Osteoblast (primary cell): ENCODE measurements around the gene EXTL1. TPM values are rescaled to one million over a fixed set of nuclear protein-coding genes. Genes with fewer than 3 reads are reported as not detected.
"Not testable (repeated sequence)": the region's sequence is repeated elsewhere in the genome, so short reads cannot be mapped to it uniquely, and the experiment has no call there.

ENCODE experiments used
- DNase-seq: peaks from one replicate; pipeline ENCODE4 v3.0.0; 2011; ENCODE audit warnings: low spot score, mixed read lengths; ENCODE audit not compliant: insufficient read length; ENCODE audit errors: missing footprints
- H2AFZ ChIP-seq: 2 replicates; pipeline ENCODE4 v1.6.0; 2011; ENCODE audit warnings: mild to moderate bottlenecking, low read length
- H3K27ac ChIP-seq: 2 replicates; pipeline ENCODE4 v1.5.1; 2011; ENCODE audit warnings: mild to moderate bottlenecking, low read depth, low read length, moderate library complexity
- H3K27me3 ChIP-seq: 2 replicates; pipeline ENCODE4 v1.6.0; 2012; ENCODE audit warnings: mild to moderate bottlenecking, control low read depth, inconsistent platforms, low read length, moderate library complexity; ENCODE audit not compliant: insufficient read depth
- H3K36me3 ChIP-seq: 2 replicates; pipeline ENCODE4 v1.5.1; 2011; ENCODE audit warnings: mild to moderate bottlenecking, low read length, control low read depth, moderate library complexity; ENCODE audit not compliant: insufficient read depth
- H3K4me1 ChIP-seq: 2 replicates; pipeline ENCODE4 v1.5.1; 2011; ENCODE audit warnings: mild to moderate bottlenecking, low read length, control low read depth, moderate library complexity; ENCODE audit not compliant: insufficient read depth
- H3K4me2 ChIP-seq: 2 replicates; pipeline ENCODE4 v1.6.0; 2011; ENCODE audit warnings: mild to moderate bottlenecking, low read length; ENCODE audit not compliant: insufficient read depth
- H3K4me3 ChIP-seq: fragments of 200-600 bp; sonication (generic); 3 replicates; pipeline ENCODE4 v1.5.1; 2012; ENCODE audit warnings: mild to moderate bottlenecking, low read length, inconsistent platforms; ENCODE audit not compliant: insufficient read depth
- H3K79me2 ChIP-seq: 2 replicates; pipeline ENCODE4 v1.6.0; 2012; ENCODE audit warnings: mild to moderate bottlenecking, low read length, control low read depth, inconsistent platforms; ENCODE audit not compliant: insufficient read depth
- H3K9me3 ChIP-seq: 2 replicates; pipeline ENCODE4 v1.5.1; 2011; ENCODE audit warnings: low read depth, low read length, control low read depth
- H4K20me1 ChIP-seq: 2 replicates; pipeline ENCODE4 v1.6.0; 2012; ENCODE audit warnings: mild to moderate bottlenecking, low read length, control low read depth; ENCODE audit not compliant: insufficient read depth
- total RNA-seq: library from RNA; depleted of rRNA; stranded (reverse); fragments of >200 nt; gene quantifications from 2 replicates; pipeline ENCODE4 v1.2.3, GENCODE V29; 2012
- TF ChIP-seq, protein P1 (sequence below): IDR thresholded peaks from 2 replicates; pipeline ENCODE4 v1.5.1; 2011; ENCODE audit warnings: mild to moderate bottlenecking, low read depth, low read length, moderate library complexity; ENCODE audit errors: extremely low read depth

EXTL1 gene
- total RNA-seq, 1 donor: 1.4 TPM

DNA sequence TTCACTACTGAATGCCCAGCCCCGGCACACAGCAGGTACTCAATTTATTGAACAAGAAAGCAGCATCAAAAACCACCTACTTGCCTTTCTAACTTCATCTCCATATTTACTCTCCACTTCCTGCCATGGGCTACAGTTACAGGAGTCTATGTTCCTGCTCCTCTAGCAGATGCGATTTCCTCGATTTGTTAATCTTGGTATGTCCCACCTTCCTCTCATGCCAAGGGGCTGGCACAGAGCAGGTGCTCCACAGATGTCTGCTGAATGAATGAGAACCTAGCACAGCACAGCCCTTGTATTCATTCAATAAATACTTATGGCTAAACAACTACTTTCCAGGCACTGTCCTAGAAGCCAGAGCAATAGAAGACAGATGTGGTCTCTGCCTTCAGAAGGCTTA is 35.9 kb upstream of the EXTL1 start:
- Histone ChIP-seq H3K27ac (no peak overlapping the region), H2AFZ (no peak overlapping the region), H3K79me2 (no peaks in the 10 kb centered on the region), H3K4me1 (no peaks in the 10 kb centered on the region), H3K36me3 (peaks cover 40% of the 10 kb centered on the region), H3K4me3 (no peak overlapping the region), H4K20me1 (no peaks in the 10 kb centered on the region), H3K27me3 (no peaks in the 10 kb centered on the region), H3K9me3 (no peaks in the 10 kb centered on the region), H3K4me2 (no peak overlapping the region)
- no peak for DNase-seq
- TF ChIP-seq, protein P1, sequence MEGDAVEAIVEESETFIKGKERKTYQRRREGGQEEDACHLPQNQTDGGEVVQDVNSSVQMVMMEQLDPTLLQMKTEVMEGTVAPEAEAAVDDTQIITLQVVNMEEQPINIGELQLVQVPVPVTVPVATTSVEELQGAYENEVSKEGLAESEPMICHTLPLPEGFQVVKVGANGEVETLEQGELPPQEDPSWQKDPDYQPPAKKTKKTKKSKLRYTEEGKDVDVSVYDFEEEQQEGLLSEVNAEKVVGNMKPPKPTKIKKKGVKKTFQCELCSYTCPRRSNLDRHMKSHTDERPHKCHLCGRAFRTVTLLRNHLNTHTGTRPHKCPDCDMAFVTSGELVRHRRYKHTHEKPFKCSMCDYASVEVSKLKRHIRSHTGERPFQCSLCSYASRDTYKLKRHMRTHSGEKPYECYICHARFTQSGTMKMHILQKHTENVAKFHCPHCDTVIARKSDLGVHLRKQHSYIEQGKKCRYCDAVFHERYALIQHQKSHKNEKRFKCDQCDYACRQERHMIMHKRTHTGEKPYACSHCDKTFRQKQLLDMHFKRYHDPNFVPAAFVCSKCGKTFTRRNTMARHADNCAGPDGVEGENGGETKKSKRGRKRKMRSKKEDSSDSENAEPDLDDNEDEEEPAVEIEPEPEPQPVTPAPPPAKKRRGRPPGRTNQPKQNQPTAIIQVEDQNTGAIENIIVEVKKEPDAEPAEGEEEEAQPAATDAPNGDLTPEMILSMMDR: no peak

GRCh38 chr1:25986773-25987172 is 34.8 kb upstream of the EXTL1 start:
- H3K9me3 ChIP-seq, H3K4me3 ChIP-seq, H3K4me2 ChIP-seq, H3K4me1 ChIP-seq, H4K20me1 ChIP-seq, DNase-seq, H3K27ac ChIP-seq, H3K79me2 ChIP-seq, H3K27me3 ChIP-seq, H2AFZ ChIP-seq: not testable (repeated sequence)
- H3K36me3 ChIP-seq: peaks cover 41% of the 10 kb centered on the region

GRCh38 chr1:25987951-25988350 is 33.6 kb upstream of the EXTL1 start:
- Histone ChIP-seq H3K4me1 (peaks cover 7% of the 10 kb centered on the region), H3K27ac (no peak overlapping the region), H3K4me3 (no peak overlapping the region), H3K79me2 (peaks cover 2% of the 10 kb centered on the region), H4K20me1 (no peaks in the 10 kb centered on the region), H3K27me3 (no peaks in the 10 kb centered on the region), H3K4me2 (no peak overlapping the region), H3K36me3 (peaks cover 30% of the 10 kb centered on the region), H3K9me3 (no peaks in the 10 kb centered on the region), H2AFZ (no peak overlapping the region)
- TF ChIP-seq, protein P1: no peak
- no peak for DNase-seq

- peaks cover 7% of the 10 kb centered on the region for H3K4me1 ChIP-seq
- H3K4me2 ChIP-seq: no peak overlapping the region
- H3K4me3 ChIP-seq: no peak overlapping the region
- H4K20me1 ChIP-seq: no peaks in the 10 kb centered on the region
- peaks cover 14% of the 10 kb centered on the region for H3K36me3 ChIP-seq
- TF ChIP-seq, protein P1: no peak
- DNase-seq: no peak
- no peaks in the 10 kb centered on the region for H3K9me3 ChIP-seq
- H2AFZ ChIP-seq: no peak overlapping the region
- H3K27me3 ChIP-seq: no peaks in the 10 kb centered on the region
- H3K27ac ChIP-seq: no peak overlapping the region
- H3K79me2 ChIP-seq: peaks cover 2% of the 10 kb centered on the region
These were observed 31.9 kb upstream of the EXTL1 start for GRCh38 chr1:25989440-25990234.
